HG03135 (cell line): ENCODE results near the gene CD109.

Experiments
- ATAC-seq: cut with Tn5 transposase; IDR thresholded peaks from one replicate; pipeline ENCODE4 v1.9.1; 2021; ENCODE audit warnings: mild to moderate bottlenecking, moderate library complexity; ENCODE audit not compliant: unreplicated experiment

Gene CD109

DNA sequence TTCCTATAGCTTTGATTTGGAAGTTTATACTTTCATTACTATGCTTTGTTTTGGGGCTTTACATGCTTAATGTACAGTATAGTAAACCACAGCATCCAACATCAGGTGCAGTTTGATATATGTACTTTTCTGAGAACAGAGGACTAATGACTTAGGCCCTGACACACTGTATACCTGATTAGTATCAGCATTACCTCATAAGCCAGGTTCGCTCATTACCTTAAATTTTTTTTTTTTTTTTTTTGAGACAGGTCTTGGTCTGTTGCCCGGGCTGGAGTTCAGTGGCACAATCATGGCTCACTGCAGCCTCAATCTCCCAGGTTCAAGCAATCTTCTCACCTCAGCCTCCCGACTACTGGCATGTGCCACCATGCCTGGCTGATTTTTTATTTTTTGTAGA lies 28.4 kb downstream of the CD109 start:
- no peak for ATAC-seq

- peak; percentile 55 for ATAC-seq
These were observed 29.2 kb downstream of the CD109 start for GRCh38 chr6:73725192-73725591.

DNA sequence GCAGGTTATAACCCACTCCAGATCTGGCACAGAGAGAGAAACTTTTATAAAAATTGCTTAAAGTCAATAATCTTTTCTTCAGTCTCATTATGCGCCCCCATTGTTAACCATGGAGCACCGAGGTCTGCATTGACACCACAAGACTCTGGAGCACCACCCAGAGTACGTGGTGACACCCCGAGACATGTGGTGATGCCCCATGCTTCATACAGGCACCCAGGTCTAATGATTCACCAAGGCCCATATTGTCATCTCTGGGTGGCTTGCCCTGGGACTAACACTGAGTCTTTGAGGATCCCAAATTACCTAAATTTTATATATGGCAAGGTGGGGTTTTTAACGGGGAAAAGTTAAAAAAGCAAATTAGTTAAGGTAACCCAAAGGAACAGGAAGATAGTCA lies 31.1 kb downstream of the CD109 start:
- no peak for ATAC-seq

DNA sequence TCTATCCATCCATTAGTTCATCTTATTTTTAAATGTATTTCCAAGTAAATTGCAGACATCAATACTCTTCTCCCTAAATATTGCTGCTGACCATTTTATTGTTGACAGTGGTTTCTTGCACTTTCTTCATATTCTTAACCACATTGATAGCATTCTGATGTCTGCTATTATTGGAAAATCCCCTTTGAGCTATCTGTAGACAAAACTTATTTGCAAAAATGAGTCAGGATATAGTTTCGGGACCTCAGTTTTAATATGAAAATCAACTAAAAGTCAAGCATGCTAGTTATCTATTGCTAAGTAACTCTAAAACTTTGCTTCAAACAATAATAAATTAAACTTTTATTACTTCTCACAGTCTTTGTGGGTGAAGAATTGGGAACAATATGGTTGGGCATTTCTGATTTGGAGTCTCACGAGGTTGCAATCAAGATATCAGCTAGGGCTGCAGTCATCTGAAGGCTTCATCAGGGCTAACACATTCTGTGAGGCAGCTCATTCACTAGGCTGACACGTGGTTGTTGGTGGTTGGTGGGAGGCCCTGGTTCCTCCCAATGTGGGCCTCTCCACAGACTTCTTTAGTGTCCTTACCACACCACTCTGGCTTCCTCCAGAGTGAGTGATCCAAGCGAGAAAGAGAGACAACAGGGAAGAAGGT lies 32.7 kb downstream of the CD109 start:
- peak; percentile 40 for ATAC-seq

GRCh38 chr6:73731285-73731684 lies 35.3 kb downstream of the CD109 start:
- no peak for ATAC-seq

GRCh38 chr6:73732845-73733675 lies 37.1 kb downstream of the CD109 start:
- peak; percentile 83 for ATAC-seq

DNA sequence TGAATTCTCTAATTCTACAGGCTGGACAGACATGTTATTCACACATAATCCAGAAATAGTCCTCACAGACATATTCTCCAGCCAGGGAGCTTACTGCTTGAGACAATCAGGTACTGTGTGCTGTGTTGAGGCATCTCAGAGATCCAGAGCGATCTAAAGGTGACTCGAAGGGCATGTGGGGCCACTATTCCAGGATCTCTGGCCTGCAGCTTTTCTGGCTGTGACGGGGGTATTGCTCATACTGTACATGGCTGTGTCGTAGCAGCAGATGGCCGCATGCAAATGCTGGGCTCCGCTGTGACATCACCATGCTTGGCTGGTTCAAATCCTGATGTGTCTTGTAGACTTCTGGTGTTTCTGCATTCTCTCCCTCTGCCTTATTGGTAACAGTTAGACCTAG lies 37.8 kb downstream of the CD109 start:
- ATAC-seq, result no peak

- ATAC-seq, result no peak
These were observed 38.9 kb downstream of the CD109 start for GRCh38 chr6:73734832-73735453.

DNA sequence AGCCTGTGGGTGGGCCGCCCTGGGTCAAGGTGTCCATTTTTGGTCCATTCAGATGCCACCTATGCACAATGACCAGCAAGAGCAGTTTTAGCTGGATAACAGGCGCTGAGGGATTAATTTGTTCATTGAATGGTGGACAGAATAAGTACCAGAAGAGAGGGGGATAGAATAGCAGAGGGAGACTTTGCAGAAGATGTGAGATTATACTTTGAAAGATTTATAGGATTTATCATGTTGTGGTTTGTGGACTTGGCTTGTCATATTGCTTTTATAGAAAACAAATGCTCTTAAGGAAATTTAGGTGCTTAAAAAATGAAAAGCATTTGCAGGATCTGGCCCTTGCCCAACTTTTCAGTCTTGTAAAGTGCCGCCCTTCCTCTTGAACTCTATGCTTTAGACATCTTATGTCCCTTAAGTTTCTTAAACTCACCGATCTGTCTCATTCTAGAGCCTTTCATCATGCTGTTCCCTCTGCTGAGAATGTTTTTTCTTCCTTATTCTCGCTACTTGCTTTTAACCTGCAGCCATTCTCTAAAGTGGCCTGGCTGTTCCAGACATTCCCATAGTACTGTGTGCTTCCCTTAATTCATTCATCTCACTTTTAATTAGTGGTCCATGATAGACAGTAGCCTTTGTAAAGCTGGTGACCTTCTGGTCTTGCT lies 42.5 kb downstream of the CD109 start:
- ATAC-seq, result no peak

DNA sequence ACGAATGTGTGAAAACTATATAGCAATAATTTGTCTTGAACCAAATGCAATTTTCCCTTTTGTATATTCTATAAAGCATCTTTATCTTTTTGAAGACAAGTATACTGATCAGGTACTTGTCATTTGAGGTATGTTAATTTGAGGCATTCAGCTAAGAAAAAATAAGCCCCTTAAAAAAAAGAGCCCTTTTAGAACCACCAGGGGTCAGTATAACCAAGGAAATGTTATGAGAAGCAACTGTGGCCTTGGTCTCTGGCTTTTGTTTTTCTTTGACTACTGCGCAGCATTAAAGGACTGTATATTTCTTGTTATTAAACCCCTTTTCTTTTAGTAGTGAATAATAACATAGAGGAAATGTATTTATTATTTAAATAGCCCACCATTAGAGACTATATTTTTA lies 43.1 kb downstream of the CD109 start:
- ATAC-seq, result no peak

GRCh38 chr6:73742433-73742832 lies 46.4 kb downstream of the CD109 start:
- no peak for ATAC-seq

GRCh38 chr6:73743081-73743480 lies 47.1 kb downstream of the CD109 start:
- no peak for ATAC-seq

GRCh38 chr6:73743556-73743955 lies 47.6 kb downstream of the CD109 start:
- no peak for ATAC-seq

DNA sequence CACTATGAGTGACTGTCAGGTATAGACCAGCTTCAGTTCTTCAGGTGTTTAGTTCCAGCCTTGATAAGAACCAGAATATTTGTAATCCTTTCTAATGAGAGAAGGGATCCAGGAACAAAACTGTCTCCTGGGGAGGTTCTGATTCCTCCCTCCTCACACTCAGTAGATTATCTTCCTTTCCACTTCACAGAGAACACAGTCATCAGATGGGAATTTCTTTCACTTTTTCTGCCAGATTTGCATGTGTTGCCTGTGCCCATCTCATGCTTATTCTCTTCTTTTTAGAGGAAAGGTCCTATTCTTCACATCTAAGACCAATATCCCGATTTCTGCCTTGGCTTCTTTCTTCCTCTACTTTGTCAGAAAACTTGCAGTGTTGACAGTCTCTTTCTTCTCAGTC lies 50.8 kb downstream of the CD109 start:
- no peak for ATAC-seq

DNA sequence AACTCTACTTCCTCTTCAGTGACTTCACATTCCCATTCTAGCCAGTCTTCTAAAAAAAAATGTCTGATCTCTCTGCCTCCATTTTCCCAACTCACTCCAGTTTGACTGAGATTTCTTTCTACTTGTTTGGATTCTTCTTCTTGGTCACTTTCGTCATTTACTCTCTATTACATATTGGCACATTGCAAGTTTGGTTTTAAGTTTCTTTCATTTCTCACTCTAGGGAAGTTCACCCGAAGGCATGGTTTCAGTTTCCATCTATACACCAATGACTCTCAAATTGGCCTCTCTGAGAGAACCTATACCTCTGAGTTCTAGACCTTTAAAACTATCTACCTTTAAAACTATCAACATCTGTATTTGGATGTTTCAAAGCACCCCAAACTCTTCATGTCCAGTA lies 51.3 kb downstream of the CD109 start:
- peak; percentile 99 for ATAC-seq

GRCh38 chr6:73752943-73753342 lies 56.9 kb downstream of the CD109 start:
- ATAC-seq, result no peak

DNA sequence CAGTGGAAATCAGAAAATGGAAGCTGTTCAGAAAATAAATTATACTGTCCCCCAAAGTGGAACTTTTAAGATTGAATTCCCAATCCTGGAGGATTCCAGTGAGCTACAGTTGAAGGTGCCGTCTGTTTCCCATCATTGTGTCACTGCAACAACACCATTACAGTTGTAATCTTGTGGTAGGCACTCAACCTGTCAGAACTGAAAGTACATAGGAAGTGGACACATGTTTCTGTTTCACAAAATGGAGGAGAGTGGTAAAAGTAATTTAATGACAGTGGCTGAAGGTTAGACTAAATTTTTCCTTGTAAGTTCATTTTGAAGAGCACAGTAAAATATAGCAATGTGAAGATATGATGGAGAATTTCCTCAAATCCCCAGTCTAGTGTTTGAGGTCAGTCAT lies 70.0 kb downstream of the CD109 start:
- ATAC-seq, result no peak

GRCh38 chr6:73768558-73768957 lies 72.6 kb downstream of the CD109 start:
- no peak for ATAC-seq

DNA sequence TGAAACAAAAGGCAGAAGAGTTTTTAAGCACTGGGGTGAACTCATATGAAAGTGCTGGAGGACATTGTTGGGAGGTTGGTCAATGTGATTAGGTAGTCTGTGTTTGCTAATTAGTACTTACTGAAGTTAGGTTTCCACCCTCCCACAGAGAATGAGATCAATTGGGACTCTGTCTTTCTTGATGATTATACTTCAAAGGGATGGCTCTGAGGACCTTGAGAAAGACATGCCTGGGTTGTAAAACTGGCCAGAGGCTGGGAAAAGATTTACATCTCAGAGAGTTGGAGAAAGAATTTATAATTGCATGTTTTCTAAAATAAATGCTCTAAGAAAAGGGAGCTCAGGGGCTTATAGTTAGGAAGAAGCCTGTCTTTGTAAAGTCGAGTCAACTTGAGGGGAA lies 74.0 kb downstream of the CD109 start:
- no peak for ATAC-seq

DNA sequence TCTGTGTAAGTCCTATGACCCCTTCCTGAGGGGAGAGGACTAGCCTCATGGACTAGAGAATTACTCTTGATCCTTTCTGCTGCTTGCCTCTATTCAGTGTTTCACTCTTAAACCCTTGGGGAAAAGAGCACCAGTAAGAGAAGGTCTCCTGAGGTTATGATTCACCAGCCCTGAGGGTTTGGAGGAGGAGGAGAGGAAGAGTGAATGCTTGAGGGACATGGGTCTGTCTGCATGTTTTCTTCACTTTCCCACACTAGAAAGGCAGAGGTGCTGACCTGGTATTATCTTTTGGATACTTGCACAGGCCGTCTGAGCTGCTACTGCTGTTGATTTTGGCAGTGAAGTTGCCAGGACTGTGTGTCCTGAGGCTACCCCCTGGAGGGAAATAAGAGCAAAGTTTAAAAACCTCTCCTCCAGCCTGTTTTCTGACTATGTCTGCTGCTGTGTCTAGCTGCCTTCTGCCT lies 78.3 kb downstream of the CD109 start:
- no peak for ATAC-seq

- ATAC-seq, result no peak
These were observed 83.9 kb downstream of the CD109 start for GRCh38 chr6:73779943-73780342.
